Raji (cell line): ENCODE results near the gene POLR1E.

Source experiments
- POLR2A ChIP-seq: IDR thresholded peaks from 2 replicates; pipeline ENCODE4 v1.6.1; 2011; ENCODE audit warnings: low read depth, low read length, control low read depth; ENCODE audit not compliant: insufficient read depth

The POLR1E gene

DNA sequence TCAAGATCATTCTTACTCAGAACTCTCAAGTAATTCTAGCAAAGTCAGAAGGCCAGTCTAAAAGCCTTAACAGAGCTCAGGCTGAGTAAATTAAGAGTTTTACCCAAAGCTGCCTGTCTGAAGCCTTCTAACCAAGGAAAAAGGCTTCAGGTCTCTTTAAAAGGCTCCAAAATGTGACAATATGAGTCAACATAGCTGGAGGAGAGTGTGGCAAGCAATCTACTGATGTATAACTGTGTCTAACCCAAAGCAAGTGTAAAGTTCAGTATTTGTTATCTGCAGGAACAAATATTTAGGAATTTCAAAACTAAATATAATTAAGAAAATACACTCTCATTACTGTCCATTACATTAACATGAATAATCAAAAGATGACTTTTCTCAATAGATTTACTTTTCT, 31.5 kb upstream of the POLR1E start:
- no peak for TF ChIP-seq POLR2A

DNA sequence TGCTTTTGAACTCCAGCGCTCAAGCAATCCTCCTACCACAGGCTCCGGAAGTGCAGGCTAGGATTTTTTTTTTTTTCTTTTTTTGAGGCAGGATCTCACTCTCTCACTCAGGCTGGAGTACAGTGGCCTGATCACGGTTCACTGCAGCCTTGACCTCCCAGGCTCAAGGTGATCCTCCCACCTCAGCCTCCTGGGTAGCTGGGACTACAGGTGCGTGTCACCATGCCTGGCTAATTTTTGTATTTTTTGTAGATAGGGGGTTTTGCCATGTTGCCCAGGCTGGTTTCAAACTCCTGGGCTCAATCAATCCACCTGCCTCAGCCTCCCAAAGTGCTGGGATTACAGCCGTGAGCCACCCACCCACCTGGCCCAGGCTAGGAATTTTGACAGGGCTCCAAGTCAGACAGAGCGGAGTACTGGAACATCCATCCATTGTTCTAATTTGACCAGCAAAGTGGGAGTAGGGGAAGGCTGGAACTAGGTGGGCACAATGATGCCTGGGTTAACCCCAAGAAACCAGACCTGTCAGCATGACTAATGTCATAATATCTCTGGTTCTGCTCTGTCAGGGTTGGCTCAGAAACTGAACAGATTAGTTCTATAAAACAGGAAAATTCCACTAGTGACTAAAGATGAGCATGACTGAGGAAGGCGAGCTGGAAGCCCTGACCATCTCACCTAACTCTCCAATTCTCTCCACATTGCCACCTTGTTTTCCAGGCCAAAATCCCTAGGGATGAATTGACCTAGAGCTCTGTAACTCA, 29.7 kb upstream of the POLR1E start:
- TF ChIP-seq POLR2A: no peak

DNA sequence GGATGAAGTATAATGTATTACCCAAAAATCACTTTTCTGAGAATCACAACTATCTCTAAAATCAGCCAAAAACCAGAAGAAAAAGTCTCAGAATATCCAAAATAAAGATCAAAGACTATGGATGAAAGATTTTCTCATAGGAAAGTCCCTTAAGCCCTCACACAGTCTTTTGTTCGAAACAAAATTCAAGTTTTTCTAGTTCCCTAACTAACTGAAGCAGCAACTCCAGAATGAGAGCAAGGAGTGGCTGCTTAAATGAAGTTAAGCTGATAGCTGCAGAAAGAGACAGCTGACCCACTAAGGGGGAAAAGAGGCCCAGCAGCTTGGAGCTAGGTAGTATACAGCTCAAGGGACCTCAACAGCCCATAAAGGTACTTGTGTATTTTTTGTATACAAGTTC, 28.9 kb upstream of the POLR1E start:
- no peak for TF ChIP-seq POLR2A

DNA sequence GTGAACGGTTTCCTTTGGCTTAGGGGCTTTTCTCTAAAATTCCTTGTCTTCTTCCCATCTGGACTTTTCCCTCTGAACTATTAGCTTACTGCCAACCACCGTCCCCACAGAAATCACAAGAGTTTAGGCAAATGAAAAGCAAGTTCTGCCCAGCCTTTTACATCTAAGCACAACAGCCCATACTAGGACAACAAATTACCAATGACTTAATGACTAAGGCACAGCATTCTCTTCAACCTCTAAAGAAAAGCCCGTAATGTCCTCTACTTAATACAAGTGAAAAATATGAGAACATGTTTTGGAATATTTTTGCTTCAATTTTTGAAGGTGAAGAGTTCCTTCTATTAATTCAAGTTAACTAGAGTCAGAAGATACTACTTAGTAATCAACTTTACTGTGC, 21.7 kb upstream of the POLR1E start:
- no peak for TF ChIP-seq POLR2A

DNA sequence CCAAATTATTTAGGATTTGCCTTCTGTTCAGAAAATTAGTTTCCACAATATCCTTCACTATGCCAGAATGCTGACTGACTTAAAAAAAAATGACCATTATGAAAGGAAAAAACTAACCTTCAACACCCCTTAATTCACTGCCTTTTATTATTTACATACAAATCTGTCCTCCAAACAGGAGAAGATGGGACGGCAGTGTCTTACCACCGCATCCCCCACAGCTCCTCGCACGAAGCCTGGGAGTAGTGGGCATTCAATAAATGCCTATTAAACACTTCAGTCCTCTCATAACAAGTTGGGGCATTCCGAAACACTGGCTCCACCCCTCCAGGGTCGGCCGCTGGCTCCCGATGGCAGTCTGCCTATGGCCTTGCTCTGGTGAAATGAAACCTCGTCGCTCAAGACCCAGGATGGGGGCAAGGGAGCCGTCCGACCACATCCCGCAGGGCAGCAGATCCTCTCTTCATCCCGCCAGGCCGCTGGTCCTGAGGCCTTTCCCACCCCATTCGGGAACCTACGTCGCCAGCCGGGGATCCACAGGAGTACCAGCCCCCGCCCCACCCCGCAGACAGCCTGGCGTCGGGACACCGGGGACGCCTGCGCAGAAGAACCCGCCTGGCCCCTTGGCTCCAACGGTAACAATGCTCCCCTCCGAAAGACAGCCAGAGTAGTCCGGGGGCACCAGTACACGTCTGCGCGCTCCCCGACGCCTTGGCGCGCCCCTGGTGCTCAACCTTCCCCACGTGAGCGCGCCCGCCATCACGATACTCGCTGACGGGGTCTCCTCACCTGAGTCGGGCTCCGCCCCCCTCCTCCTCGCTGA, 21.1 kb upstream of the POLR1E start:
- TF ChIP-seq POLR2A: peak; percentile 78

DNA sequence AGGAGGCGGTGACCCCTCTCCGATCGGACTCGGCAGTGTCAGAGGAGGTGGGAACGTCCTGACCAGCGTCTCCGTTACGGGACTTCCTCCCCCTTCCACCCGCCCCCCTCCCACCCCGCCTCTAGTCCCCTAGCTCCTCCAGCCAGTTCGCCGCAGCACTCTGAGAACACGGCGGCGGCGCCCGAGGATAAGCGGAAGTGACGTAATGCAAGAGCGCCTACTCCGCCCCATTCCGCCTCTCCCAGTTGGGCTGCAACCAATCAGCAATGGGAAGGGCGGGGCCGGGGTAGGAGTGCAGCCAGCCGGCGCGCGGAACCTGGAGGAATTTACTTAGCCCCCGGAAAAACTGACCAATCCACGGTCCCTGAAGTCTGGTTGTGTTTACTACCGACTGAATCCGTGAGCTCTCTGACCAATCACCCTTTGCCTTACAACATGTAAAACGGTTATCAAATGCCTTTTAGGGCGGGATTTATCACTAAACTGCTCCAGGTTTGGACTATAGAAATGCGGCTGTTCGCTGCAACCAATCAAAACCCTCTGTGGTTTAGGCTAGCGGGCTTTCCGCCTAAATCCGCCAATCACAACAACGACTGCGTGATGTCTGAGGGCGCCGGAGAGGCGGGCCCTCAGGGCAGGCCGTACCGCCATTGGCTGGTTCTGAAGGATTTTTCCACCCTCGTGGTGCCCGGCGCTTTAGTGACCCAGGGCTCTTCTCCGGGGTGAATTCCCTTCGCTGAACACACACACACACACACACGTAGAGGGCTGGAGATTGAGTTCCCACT, 20.3 kb upstream of the POLR1E start, which contains the start of gene ZBTB5:
Gene ZBTB5 (minus strand): TSS at position 202 of the 788 bp plus-strand sequence. CDS start 22,899 bp downstream, outside the sequence.
- peak; percentile 77 for TF ChIP-seq POLR2A

DNA sequence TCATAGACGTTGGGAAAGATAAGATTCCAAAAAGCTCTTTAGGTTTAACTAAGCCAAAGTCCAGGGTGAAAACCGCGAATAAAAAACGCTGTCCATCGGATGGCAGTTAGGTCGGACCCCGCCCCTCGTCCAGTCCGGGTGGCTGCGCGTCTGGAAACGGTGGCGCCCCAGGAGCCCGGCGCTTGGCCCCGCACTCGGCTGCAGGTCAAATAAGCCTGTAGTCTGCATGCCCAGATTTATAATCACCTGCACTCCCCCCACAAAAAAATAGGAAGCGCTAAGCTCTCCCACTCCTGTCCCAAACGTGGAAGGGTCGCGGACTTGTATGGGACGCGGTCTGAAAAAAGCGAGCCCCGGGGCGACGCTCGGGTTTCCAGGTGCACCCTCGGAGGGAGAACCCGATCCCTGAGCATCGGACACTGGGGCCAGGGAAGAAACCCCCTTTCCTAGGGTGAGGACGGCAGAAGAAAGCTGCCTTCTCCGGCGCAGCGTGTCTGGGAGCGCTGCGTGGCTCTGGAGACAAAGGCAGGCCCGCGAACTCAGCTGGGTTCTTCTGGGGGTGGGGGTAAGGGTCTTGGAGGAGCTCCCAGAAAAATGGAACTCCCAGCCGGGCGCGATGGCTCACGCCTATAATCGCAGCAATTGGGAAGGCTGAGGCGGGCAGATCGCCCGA, 19.6 kb upstream of the POLR1E start:
- peak; percentile 14 for TF ChIP-seq POLR2A

DNA sequence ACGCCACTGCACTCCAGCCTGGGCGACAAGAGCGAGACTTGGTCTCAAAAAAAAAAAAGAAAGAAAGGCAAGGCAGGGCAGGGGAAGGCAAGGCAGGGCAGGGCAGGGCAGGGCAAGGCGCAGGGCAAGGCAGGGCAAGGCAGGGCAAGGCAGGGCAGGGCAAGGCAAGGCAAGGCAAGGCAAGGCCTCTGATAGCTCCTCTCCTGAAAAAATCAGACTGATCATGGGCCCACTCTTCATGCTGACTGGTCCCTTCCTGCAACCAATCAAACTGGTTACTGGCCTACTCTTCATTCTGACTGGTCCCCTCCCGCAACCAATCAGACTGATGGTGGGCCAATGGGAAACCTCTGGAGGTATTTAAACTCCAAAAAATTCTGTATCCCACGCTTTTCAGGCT, 17.1 kb upstream of the POLR1E start:
- no peak for TF ChIP-seq POLR2A

DNA sequence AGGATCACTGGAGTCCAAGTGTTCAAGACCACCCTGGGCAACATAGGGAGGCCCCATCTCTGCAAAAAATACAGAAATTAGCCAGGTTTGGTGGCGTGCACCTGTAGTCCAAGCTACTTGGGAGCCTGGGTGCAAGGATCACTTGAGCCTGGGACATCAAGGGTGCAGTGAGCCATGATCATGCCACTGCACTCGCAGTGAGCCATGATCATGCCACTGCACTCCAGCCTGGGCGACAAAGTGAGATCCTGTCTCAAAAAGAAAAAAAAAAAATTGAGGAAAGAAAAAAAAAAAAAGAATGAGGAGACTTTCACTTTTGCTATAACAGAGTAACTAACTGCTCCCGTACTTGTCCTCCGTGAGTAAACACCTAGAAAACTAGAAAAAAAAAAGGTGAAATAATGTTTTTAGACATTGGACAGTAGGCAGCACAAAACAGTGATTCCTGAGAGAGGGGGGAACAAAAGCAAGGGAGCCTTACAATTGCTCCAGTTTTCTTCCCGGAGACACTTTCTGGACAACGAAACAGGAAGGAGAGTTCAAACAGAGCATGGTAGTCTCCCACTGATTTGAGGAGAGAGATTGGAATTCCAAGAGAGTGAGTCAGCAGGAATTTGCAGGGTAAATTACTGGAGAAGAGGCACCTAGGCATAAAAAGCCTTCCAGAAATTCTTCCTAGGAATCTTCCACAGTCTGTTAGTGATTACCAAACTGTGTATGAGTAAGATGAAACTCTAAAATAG, 13.6 kb upstream of the POLR1E start:
- TF ChIP-seq POLR2A: no peak

DNA sequence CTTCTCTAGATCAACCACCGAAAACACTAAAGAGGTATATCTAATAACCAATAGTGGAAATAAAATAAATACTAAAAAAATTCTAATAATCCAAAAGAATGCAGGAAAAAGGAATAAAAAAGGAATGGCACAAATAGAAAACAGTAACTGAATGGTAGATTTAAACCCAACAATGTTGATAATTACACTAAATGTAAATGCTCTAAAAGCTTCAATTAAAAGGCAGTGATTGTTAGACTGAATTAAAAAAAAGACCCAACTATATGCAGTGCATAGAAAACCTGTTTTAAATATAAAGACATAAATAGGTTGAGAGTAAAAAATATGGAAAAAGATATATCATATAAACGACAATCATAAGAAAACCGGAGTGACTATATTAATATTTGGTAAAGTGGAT, 11.3 kb upstream of the POLR1E start:
- no peak for TF ChIP-seq POLR2A

DNA sequence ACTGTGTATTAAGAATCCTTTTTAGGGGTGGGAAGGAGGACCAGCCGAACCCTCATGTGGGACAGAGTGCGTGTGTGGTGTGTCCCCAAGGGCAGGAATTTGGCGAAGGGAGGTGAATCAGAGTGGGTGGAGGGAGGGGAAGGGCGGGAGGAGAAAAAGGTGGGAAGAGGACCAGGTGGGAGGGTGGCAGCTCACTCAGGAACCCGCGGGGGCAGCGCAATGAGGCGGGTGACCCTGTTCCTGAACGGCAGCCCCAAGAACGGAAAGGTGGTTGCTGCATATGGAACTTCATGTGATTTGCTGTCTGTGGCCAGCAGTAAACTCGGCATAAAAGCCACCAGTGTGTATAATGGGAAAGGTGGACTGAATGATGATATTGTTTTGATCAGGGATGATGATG, 8.8 kb upstream of the POLR1E start:
- no peak for TF ChIP-seq POLR2A

DNA sequence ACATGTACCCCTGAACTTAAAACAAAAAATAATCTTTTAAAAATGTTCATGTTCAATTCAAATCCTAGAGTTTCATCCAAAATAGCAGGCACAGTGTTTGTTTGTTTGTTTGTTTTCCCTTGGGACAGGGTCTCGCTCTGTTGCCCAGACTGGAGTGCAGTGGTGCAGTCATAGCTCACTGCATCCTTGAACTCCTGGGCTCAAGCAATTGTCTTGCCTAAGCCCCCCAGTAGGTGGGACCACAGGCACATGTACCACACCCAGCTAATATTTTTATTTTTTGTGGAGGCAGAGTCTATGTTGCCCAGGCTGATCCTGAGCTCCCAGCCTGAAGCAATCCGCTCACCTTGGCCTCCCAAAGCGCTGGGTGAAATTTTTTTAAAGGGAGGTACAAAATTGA, 5.0 kb upstream of the POLR1E start:
- no peak for TF ChIP-seq POLR2A

DNA sequence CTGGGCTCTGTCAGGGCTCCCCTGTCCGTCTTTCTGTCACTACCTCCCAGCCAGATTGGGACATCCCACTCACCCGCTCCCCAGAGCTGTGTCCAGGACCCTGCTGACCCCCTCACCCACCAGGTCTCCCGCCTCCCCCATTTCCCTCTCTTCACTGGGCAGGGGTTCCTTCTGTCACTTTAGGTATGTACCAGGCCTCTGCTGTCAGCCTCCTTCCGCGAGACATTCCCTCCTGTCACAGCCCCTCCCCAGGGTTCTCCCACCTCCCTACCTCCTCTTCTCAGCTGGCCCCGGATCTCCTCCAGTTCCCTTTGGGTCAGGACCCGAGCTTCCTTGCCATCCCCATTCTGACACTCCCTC, 488 bp downstream of the POLR1E start:
- no peak for TF ChIP-seq POLR2A

DNA sequence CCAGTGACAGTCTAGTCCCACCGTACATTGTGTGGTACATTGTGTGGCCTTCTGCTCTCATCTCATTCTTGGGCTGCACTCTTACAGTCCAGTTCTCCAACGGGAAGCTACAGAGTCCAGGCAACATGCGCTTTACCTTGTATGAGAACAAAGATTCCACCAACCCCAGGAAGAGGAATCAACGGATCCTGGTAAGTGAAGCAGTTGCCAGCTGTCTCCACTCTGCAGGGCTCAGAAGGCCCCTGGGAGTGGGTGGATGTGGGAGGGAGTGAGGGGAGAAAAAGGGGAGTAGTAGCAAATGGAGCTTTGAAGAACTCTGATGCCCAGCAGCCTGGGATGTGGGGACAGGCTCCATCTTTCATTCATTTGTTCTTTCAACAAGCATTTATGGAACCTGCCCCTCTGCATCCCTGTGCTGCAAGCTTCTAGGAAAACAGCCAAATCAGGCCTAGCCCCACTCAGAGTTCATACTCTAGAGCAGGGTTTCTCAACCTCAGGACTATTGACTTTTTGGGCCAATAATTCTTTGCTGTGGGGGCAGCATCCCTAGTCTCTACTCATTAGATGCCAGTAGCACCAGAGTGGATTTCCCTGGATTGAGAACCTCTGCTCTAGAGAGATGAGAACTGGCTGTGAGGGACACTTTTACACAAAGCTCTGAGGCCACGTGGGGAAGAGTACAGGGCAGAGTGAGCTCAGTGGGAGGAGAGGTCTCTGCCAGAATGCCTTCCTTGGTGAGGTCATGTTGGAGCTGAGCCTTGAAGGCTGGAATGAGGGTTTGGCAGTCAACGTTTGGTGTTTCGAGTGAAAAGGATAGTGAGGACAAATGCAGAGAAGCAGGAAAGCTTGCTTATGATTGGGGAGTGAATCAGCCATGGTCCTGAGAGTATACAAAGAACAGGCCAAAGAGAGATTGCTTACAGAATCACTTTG, 1.1 kb downstream of the POLR1E start:
- TF ChIP-seq POLR2A: no peak

DNA sequence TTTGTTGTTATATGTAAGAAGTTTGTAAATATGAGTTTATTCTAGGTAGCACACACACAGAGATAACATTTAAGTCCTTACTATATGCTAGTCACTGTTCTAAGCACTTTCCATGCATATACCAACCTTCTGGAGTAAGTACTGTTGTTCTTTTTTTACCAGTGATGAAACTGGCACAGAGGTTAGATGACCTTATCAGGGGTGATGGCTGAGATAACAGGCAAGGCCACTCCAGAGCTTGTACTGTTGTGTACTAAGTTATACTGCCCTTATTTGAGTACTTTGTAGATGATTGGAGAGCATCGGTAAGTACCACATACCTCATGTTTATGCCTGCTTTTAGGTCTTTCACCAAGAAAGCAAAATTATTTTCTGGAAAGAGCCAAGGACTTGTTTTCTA, 6.2 kb downstream of the POLR1E start:
- no peak for TF ChIP-seq POLR2A
